ENCODE data around the gene PCK2. TPM values are rescaled to one million over a fixed set of nuclear protein-coding genes. Genes with fewer than 3 reads are reported as not detected.

Gene PCK2
- total RNA-seq, 1 experiment from 2014 or later = 48.9 TPM

DNA sequence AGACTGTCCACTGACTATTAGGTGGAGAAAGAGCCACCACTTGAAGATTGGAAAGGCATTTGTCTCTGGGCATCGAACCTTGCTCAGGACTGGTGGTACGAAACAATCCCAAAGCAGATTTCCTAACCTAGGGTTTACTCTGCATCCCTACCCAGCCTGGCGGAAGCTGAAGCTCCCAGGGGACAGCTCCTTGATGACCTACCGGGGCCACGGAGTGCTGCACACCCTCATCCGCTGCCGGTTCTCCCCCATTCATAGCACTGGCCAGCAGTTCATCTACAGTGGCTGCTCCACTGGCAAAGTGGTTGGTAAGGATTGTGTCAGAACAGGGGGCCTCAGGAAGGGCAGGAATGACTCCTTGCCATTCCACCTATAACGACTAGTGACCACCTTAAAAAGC is 27.1 kb downstream of the PCK2 start:
- no peak overlapping the region for H2BK12ac ChIP-seq (ENCODE audit: insufficient read length, low read depth, low read length)
- no peak overlapping the region for H3K23ac ChIP-seq (ENCODE audit: insufficient read length, low read depth, low read length)
- no peaks in the 10 kb centered on the region for H3K4me1 ChIP-seq (ENCODE audit: insufficient read depth, low read length)
- no peak overlapping the region for H3K18ac ChIP-seq (ENCODE audit: insufficient read length, low read depth, low read length)
- no peak overlapping the region for H3K14ac ChIP-seq (ENCODE audit: insufficient read depth, low read length)
- peaks cover 3 to 5% of the 10 kb centered on the region in 2 experiments for H3K4me1 Mint-ChIP-seq
- no peaks in the 10 kb centered on the region for H4K20me1 ChIP-seq (ENCODE audit: control insufficient read depth, insufficient read depth, insufficient read length)
- H2BK120ac ChIP-seq (ENCODE audit: low read depth, low read length, poor library complexity, severe bottlenecking) = no peak overlapping the region
- H2BK15ac ChIP-seq (ENCODE audit: low read depth, low read length) = no peak overlapping the region
- H2BK20ac ChIP-seq (ENCODE audit: low read depth, low read length, poor library complexity, severe bottlenecking) = no peak overlapping the region
- H3K36me3 Mint-ChIP-seq (ENCODE audit: insufficient read depth in 1 of 3, low read depth in 3 of 3) = peaks cover 24 to 74% (median 68%) of the 10 kb centered on the region in 3 experiments; a peak in 6 of 7 replicates
- H2AK5ac ChIP-seq (ENCODE audit: insufficient read length, low read length) = no peak overlapping the region
- H3K79me2 ChIP-seq (ENCODE audit: insufficient read depth, low read length) = no peaks in the 10 kb centered on the region
- H3K9me3 ChIP-seq (ENCODE audit: control insufficient read depth, low read depth, low read length) = no peaks in the 10 kb centered on the region
- no peak overlapping the region for H2BK5ac ChIP-seq (ENCODE audit: insufficient read length, low read length)
- no peak overlapping the region for H3K9ac ChIP-seq (ENCODE audit: extremely low read depth, insufficient read length, low read length)
- no peak overlapping the region for H3K56ac ChIP-seq (ENCODE audit: insufficient read length, low read depth, low read length)
- no peak overlapping the region for H2AFZ ChIP-seq (ENCODE audit: low read length)
- H3T11ph ChIP-seq (ENCODE audit: low read length) = no peak overlapping the region
- H3K27me3 Mint-ChIP-seq (ENCODE audit: low read depth) = no peaks in the 10 kb centered on the region
- no peak overlapping the region for H4K5ac ChIP-seq (ENCODE audit: insufficient read length, low read depth, low read length)
- H3K27ac ChIP-seq (ENCODE audit: insufficient read length, low read depth, low read length) = no peak overlapping the region
- no peak overlapping the region for H4K91ac ChIP-seq (ENCODE audit: insufficient read length, low read depth, low read length)
- H3K27me3 ChIP-seq (ENCODE audit: insufficient read depth, low read length) = no peaks in the 10 kb centered on the region
- no peaks in the 10 kb centered on the region for H3K23me2 ChIP-seq (ENCODE audit: insufficient read length, low read depth, low read length, poor library complexity, severe bottlenecking)
- H3K4ac ChIP-seq (ENCODE audit: low read depth, low read length) = no peak overlapping the region
- DNase-seq = no peak
- no peak overlapping the region for H3K4me2 ChIP-seq (ENCODE audit: insufficient read depth, insufficient read length, low read length)
- H3K79me1 ChIP-seq (ENCODE audit: insufficient read depth, low read depth, low read length, poor library complexity, severe bottlenecking) = no peaks in the 10 kb centered on the region
- no peaks in the 10 kb centered on the region for H3K9me3 Mint-ChIP-seq
- H4K8ac ChIP-seq (replicated peaks; ENCODE audit: insufficient read length, low read depth, low read length) = no peak overlapping the region
- TF ChIP-seq CTCF (conservative IDR thresholded peaks at IDR 0.05) = no peak
- H3K4me3 Mint-ChIP-seq = no peak overlapping the region
- H3K27ac Mint-ChIP-seq = no peak overlapping the region
- WGBS (ENCODE audit: extremely low coverage, insufficient read length, low lambda C conversion rate) = no CpG with 5 or more reads among the region's 8 CpGs

All from H9 (cell line).